Dermis lymphatic vessel endothelial cell (primary cell): ENCODE data around the gene CASP10. TPM values are rescaled to one million over a fixed set of nuclear protein-coding genes. Genes with fewer than 3 reads are reported as not detected.

ENCODE experiments used
- total RNA-seq: library from RNA; depleted of rRNA; stranded (reverse); fragments of >200 nt; gene quantifications from 2 replicates; pipeline ENCODE4 v1.2.1, GENCODE V29; 2014

CASP10 gene, protein sequence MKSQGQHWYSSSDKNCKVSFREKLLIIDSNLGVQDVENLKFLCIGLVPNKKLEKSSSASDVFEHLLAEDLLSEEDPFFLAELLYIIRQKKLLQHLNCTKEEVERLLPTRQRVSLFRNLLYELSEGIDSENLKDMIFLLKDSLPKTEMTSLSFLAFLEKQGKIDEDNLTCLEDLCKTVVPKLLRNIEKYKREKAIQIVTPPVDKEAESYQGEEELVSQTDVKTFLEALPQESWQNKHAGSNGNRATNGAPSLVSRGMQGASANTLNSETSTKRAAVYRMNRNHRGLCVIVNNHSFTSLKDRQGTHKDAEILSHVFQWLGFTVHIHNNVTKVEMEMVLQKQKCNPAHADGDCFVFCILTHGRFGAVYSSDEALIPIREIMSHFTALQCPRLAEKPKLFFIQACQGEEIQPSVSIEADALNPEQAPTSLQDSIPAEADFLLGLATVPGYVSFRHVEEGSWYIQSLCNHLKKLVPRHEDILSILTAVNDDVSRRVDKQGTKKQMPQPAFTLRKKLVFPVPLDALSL
- total RNA-seq, result 36.3 and 44.4 TPM in 2 replicates

GRCh38 chr2:201182650-201183364 lies at the start of gene CASP10:
CASP10 (plus strand) TSS chr2:201183141; CDS start chr2:201185778, 2,637 bp downstream.

DNA sequence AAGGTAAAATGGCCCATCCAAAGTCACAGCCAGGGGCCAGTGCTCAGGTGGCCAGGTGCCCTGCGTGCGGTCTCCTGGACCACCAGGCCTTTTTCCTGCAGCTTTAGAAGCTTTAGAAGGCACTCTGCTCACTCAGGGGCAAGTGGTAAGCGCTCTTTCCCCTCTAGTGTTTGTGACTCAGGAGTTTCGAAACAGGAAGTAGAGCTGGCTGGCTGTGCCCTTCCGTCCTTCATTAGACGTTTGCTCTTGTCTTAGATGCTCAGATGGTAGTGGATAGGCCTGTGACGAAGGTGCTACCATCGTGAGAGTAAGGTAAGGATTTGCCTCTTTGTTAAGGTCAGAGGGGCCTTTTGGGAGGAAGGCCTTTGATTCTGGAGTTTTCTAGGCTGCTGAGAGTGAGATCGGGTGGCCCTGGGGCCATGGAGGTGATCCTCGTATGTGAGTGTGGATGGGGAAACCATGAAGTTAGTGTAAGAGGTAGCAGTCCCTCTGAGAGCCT lies 77.4 kb downstream of the CASP10 start, which contains the start of gene CASP8:
TSS of gene CASP8 (plus strand) at position 235 of the 499 bp plus-strand sequence. CDS start 5,951 bp downstream, outside the sequence.

Other genes starting within 250 kb of the CASP10 start
- gene ORC2, start 219.5 kb upstream of the CASP10 start, total RNA-seq, result 13.0 and 20.6 TPM in 2 replicates
- 9.9 and 10.0 TPM in 2 replicates for gene HYCC2, start 111.5 kb upstream of the CASP10 start, total RNA-seq
- gene NDUFB3, start 111.1 kb upstream of the CASP10 start, total RNA-seq, result 77.5 and 80.5 TPM in 2 replicates
- 93.4 and 105 TPM in 2 replicates for gene CFLAR, start 67.0 kb upstream of the CASP10 start, total RNA-seq
- gene CASP8, start 77.4 kb downstream of the CASP10 start, total RNA-seq, result 8.8 and 15.6 TPM in 2 replicates
- gene FLACC1, start 174.2 kb downstream of the CASP10 start, total RNA-seq, result 0.86 and 0.87 TPM in 2 replicates